GM23248 (cell line): ENCODE measurements around the gene EP400.

ENCODE experiments used
- EZH2 ChIP-seq: fragments of 200-600 bp; sonication (generic); IDR thresholded peaks from 2 replicates; pipeline ENCODE4 v1.6.1; 2018; ENCODE audit warnings: antibody characterized with exemption, mild to moderate bottlenecking; ENCODE audit not compliant: insufficient read depth, poor library complexity, severe bottlenecking
- EZH2phosphoT487 ChIP-seq: fragments of 200-600 bp; sonication (generic); IDR thresholded peaks from 2 replicates; pipeline ENCODE4 v1.6.1; 2018; ENCODE audit warnings: antibody characterized with exemption, moderate library complexity, mild to moderate bottlenecking, low read depth; ENCODE audit not compliant: insufficient read depth

DNA sequence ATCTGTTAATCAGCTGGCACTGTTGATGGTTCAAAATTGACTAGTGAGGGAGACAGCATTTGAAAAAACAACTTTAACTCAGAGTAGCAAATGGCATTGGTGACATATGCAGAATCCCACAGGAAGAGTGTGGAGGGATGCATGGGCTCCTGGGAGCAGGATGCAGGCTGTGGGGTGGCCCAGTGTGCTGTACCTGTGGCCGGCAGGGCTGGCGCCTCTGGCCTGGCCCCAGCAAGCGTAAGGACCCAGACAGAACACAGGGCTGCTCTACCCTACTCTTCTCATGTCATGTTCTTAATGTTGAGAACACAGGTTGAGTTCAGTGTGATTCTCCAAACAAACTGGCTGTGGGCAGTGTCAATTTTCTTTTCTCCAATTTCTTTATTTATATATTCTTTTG lies 160.9 kb downstream of the EP400 start:
- TF ChIP-seq EZH2 (no peak), EZH2phosphoT487 (no peak)
